Neutrophil (primary cell): ENCODE measurements around the gene MTMR6.
A peak's percentile ranks its signal among the peaks of the same experiment; 100 is the strongest.

ENCODE experiments used
- H3K27ac ChIP-seq: fragments of 200-600 bp; sonication (generic); 2 replicates; pipeline ENCODE4 v1.5.1; 2016; ENCODE audit warnings: mild to moderate bottlenecking, moderate library complexity
- H3K27me3 ChIP-seq: fragments of 200-600 bp; sonication (generic); 2 replicates; pipeline ENCODE4 v1.6.0; 2016; ENCODE audit warnings: mild to moderate bottlenecking
- H3K36me3 ChIP-seq: fragments of 200-600 bp; sonication (generic); 2 replicates; pipeline ENCODE4 v1.5.1; 2017
- H3K4me1 ChIP-seq, 2 experiments: fragments of 200-600 bp in 1 of 2; sonication (generic) in 1 of 2; 1 replicate in 1 of 2; 2 replicates in 1 of 2; pipeline versions ENCODE4 v1.5.1 to v1.6.1; 2013 to 2016; ENCODE audit warnings: low read depth in 1 of 2, low read length in 1 of 2, mild to moderate bottlenecking in 1 of 2, moderate library complexity in 1 of 2; ENCODE audit not compliant: control insufficient read depth in 1 of 2, insufficient read depth in 1 of 2
- H3K4me3 ChIP-seq, 2 experiments: fragments of 200-600 bp in 1 of 2; sonication (generic) in 1 of 2; 1 replicate in 1 of 2; 2 replicates in 1 of 2; pipeline ENCODE4 v1.5.1; 2013 to 2016; ENCODE audit warnings: low read depth in 1 of 2, low read length in 1 of 2, mild to moderate bottlenecking in 1 of 2, moderate library complexity in 1 of 2
- H3K9me3 ChIP-seq: fragments of 200-600 bp; sonication (generic); 2 replicates; pipeline ENCODE4 v1.5.1; 2016
- CTCF ChIP-seq: fragments of 200-600 bp; sonication (generic); IDR thresholded peaks from 2 replicates; pipeline ENCODE4 v1.5.1; 2016; ENCODE audit warnings: antibody characterized with exemption

Gene MTMR6

GRCh38 chr13:25252225-25252624 is 35.1 kb downstream of the MTMR6 start:
- H3K4me1 ChIP-seq = peaks cover 20 to 24% of the 10 kb centered on the region in 2 experiments
- TF ChIP-seq CTCF = no peak
- H3K4me3 ChIP-seq = no peak overlapping the region
- H3K27ac ChIP-seq = peak overlapping the region; percentile 62
- no peaks in the 10 kb centered on the region for H3K9me3 ChIP-seq
- H3K36me3 ChIP-seq = peaks cover 78% of the 10 kb centered on the region
- no peaks in the 10 kb centered on the region for H3K27me3 ChIP-seq

- no peaks in the 10 kb centered on the region for H3K9me3 ChIP-seq
- no peak for TF ChIP-seq CTCF
- H3K27ac ChIP-seq = peak overlapping the region; percentile 43
- H3K4me3 ChIP-seq = no peak overlapping the region
- peaks cover 56% of the 10 kb centered on the region for H3K36me3 ChIP-seq
- no peaks in the 10 kb centered on the region for H3K27me3 ChIP-seq
- H3K4me1 ChIP-seq = peaks cover 20 to 25% of the 10 kb centered on the region in 2 experiments
Observed at GRCh38 chr13:25249001-25249543, 38.2 kb downstream of the MTMR6 start.

GRCh38 chr13:25248071-25248470 is 39.2 kb downstream of the MTMR6 start:
- no peak overlapping the region for H3K4me3 ChIP-seq
- H3K27ac ChIP-seq = peak overlapping the region; percentile 43
- no peaks in the 10 kb centered on the region for H3K27me3 ChIP-seq
- peaks cover 47% of the 10 kb centered on the region for H3K36me3 ChIP-seq
- no peak for TF ChIP-seq CTCF
- H3K9me3 ChIP-seq = no peaks in the 10 kb centered on the region
- peaks cover 20 to 34% of the 10 kb centered on the region in 2 experiments for H3K4me1 ChIP-seq

- Histone ChIP-seq H3K4me1 (peaks cover 14 to 27% of the 10 kb centered on the region in 2 experiments), H3K27ac (peak overlapping the region; percentile 43), H3K27me3 (no peaks in the 10 kb centered on the region), H3K4me3 (no peak overlapping the region), H3K9me3 (no peaks in the 10 kb centered on the region), H3K36me3 (peaks cover 42% of the 10 kb centered on the region)
- TF ChIP-seq CTCF = no peak
Observed at GRCh38 chr13:25247360-25247759, 39.9 kb downstream of the MTMR6 start.

- H3K27me3 ChIP-seq = no peaks in the 10 kb centered on the region
- H3K4me3 ChIP-seq = no peak overlapping the region
- peaks cover 15% of the 10 kb centered on the region for H3K36me3 ChIP-seq
- peaks cover 8 to 21% of the 10 kb centered on the region in 2 experiments for H3K4me1 ChIP-seq
- H3K27ac ChIP-seq = peak overlapping the region; percentile 71
- H3K9me3 ChIP-seq = no peaks in the 10 kb centered on the region
- no peak for TF ChIP-seq CTCF
Observed at GRCh38 chr13:25244123-25244522, 43.2 kb downstream of the MTMR6 start.
